ENCODE results near the gene ANKRD39.
"Not testable (repeated sequence)": the region's sequence is repeated elsewhere in the genome, so short reads cannot be mapped to it uniquely, and the experiment has no call there.

ANKRD39 gene

GRCh38 chr2:96864343-96865091 lies 6.7 kb upstream of the ANKRD39 start:
- no peak overlapping the region for H3K9ac ChIP-seq (ENCODE audit: low read length)
- DNase-seq: no peak
- H4K91ac ChIP-seq (ENCODE audit: low read length): no peak overlapping the region
- peaks cover 43% of the 10 kb centered on the region for H3K79me1 ChIP-seq (replicated peaks; ENCODE audit: low read length, poor library complexity, severe bottlenecking)
- WGBS: 96% methylated on average over 25 of the region's 25 CpGs
- no peak overlapping the region for H2AK5ac ChIP-seq (ENCODE audit: low read length, severe bottlenecking)
- H3K27me3 ChIP-seq (ENCODE audit: control insufficient read depth in 1 of 2, insufficient read depth in 1 of 2, low read length in 2 of 2): no peaks in the 10 kb centered on the region
- H3K14ac ChIP-seq (ENCODE audit: low read length in 2 of 2): no peak overlapping the region
- no peak overlapping the region for H2BK120ac ChIP-seq (ENCODE audit: low read depth, low read length)
- no peak overlapping the region for H3K18ac ChIP-seq (ENCODE audit: low read depth in 1 of 2, low read length in 2 of 2)
- no peak overlapping the region for H3K27ac ChIP-seq (ENCODE audit: low read length, poor library complexity, severe bottlenecking)
- no peak overlapping the region for H2BK15ac ChIP-seq (ENCODE audit: low read depth, poor library complexity, severe bottlenecking)
- no peak overlapping the region for H2AFZ ChIP-seq (ENCODE audit: low read depth, low read length)
- no peak overlapping the region for H3K4me3 ChIP-seq (ENCODE audit: insufficient read depth in 1 of 2, low read depth in 1 of 2, low read length in 2 of 2)
- H3K9me3 ChIP-seq (ENCODE audit: control insufficient read depth, low read length): no peaks in the 10 kb centered on the region
- H4K8ac ChIP-seq (ENCODE audit: low read length): no peak overlapping the region
- peaks cover 70 to 71% of the 10 kb centered on the region in 2 experiments for H3K36me3 ChIP-seq (ENCODE audit: control insufficient read depth in 1 of 2, insufficient read depth in 2 of 2, low read depth in 1 of 2, low read length in 2 of 2)
- H3K4ac ChIP-seq (ENCODE audit: low read depth in 1 of 2, low read length in 2 of 2): no peak overlapping the region
- no peak overlapping the region for H3K23ac ChIP-seq (ENCODE audit: low read length in 2 of 2)
- no peak overlapping the region for H3K4me2 ChIP-seq (ENCODE audit: low read length, poor library complexity, severe bottlenecking)
- no peak overlapping the region for H2BK12ac ChIP-seq (ENCODE audit: low read length in 2 of 2)
- no peak overlapping the region for H2BK5ac ChIP-seq (ENCODE audit: low read depth, low read length, poor library complexity, severe bottlenecking)
- peaks cover 26% of the 10 kb centered on the region for H3K4me1 ChIP-seq (ENCODE audit: control insufficient read depth, insufficient read depth, low read depth, low read length)

- Histone ChIP-seq H3K4ac (ENCODE audit: low read depth in 1 of 2, low read length in 2 of 2) (no peak overlapping the region), H2BK5ac (ENCODE audit: low read depth, low read length, poor library complexity, severe bottlenecking) (no peak overlapping the region), H3K4me3 (ENCODE audit: insufficient read depth in 1 of 2, low read depth in 1 of 2, low read length in 2 of 2) (no peak overlapping the region), H3K23ac (ENCODE audit: low read length in 2 of 2) (no peak overlapping the region), H2AK5ac (ENCODE audit: low read length, severe bottlenecking) (no peak overlapping the region), H3K79me1 (replicated peaks; ENCODE audit: low read length, poor library complexity, severe bottlenecking) (peaks cover 43% of the 10 kb centered on the region), H3K27ac (ENCODE audit: low read length, poor library complexity, severe bottlenecking) (no peak overlapping the region), H3K4me1 (ENCODE audit: control insufficient read depth, insufficient read depth, low read depth, low read length) (peaks cover 33% of the 10 kb centered on the region), H3K18ac (ENCODE audit: low read depth in 1 of 2, low read length in 2 of 2) (no peak overlapping the region), H4K8ac (ENCODE audit: low read length) (no peak overlapping the region), H3K27me3 (ENCODE audit: control insufficient read depth in 1 of 2, insufficient read depth in 1 of 2, low read length in 2 of 2) (no peaks in the 10 kb centered on the region), H3K14ac (ENCODE audit: low read length in 2 of 2) (no peak overlapping the region), H3K36me3 (ENCODE audit: control insufficient read depth in 1 of 2, insufficient read depth in 2 of 2, low read depth in 1 of 2, low read length in 2 of 2) (peaks cover 70 to 71% of the 10 kb centered on the region in 2 experiments), H3K9me3 (ENCODE audit: control insufficient read depth, low read length) (no peaks in the 10 kb centered on the region), H2BK120ac (ENCODE audit: low read depth, low read length) (no peak overlapping the region), H4K91ac (ENCODE audit: low read length) (no peak overlapping the region), H2AFZ (ENCODE audit: low read depth, low read length) (no peak overlapping the region), H2BK15ac (ENCODE audit: low read depth, poor library complexity, severe bottlenecking) (no peak overlapping the region), H2BK12ac (ENCODE audit: low read length in 2 of 2) (no peak overlapping the region), H3K4me2 (ENCODE audit: low read length, poor library complexity, severe bottlenecking) (no peak overlapping the region), H3K9ac (ENCODE audit: low read length) (no peak overlapping the region)
- DNase-seq: no peak
- WGBS: 97% methylated on average over 19 of the region's 19 CpGs
These were observed 5.9 kb upstream of the ANKRD39 start for GRCh38 chr2:96863575-96864342.

- not testable (repeated sequence) for H3K9ac ChIP-seq (ENCODE audit: low read length); H2BK5ac ChIP-seq (ENCODE audit: low read depth, low read length, poor library complexity, severe bottlenecking); H3K18ac ChIP-seq (ENCODE audit: low read depth in 1 of 2, low read length in 2 of 2); H3K4ac ChIP-seq (ENCODE audit: low read depth in 1 of 2, low read length in 2 of 2); H2AFZ ChIP-seq (ENCODE audit: low read depth, low read length); H2BK12ac ChIP-seq (ENCODE audit: low read length in 2 of 2); H3K9me3 ChIP-seq (ENCODE audit: control insufficient read depth, low read length); H3K23ac ChIP-seq (ENCODE audit: low read length in 2 of 2); DNase-seq; H3K4me3 ChIP-seq (ENCODE audit: insufficient read depth in 1 of 2, low read depth in 1 of 2, low read length in 2 of 2); H2AK5ac ChIP-seq (ENCODE audit: low read length, severe bottlenecking); H3K27me3 ChIP-seq (ENCODE audit: control insufficient read depth in 1 of 2, insufficient read depth in 1 of 2, low read length in 2 of 2); H3K14ac ChIP-seq (ENCODE audit: low read length in 2 of 2); H3K27ac ChIP-seq (ENCODE audit: low read length, poor library complexity, severe bottlenecking); H4K91ac ChIP-seq (ENCODE audit: low read length); H2BK15ac ChIP-seq (ENCODE audit: low read depth, poor library complexity, severe bottlenecking); H3K4me2 ChIP-seq (ENCODE audit: low read length, poor library complexity, severe bottlenecking); H4K8ac ChIP-seq (ENCODE audit: low read length); H2BK120ac ChIP-seq (ENCODE audit: low read depth, low read length)
- H3K79me1 ChIP-seq (replicated peaks; ENCODE audit: low read length, poor library complexity, severe bottlenecking): peaks cover 43% of the 10 kb centered on the region
- H3K4me1 ChIP-seq (ENCODE audit: control insufficient read depth, insufficient read depth, low read depth, low read length): peaks cover 36% of the 10 kb centered on the region
- H3K36me3 ChIP-seq (ENCODE audit: control insufficient read depth in 1 of 2, insufficient read depth in 2 of 2, low read depth in 1 of 2, low read length in 2 of 2): peaks cover 70 to 71% of the 10 kb centered on the region in 2 experiments
- WGBS: 90% methylated on average over 3 of the region's 4 CpGs
These were observed 5.2 kb upstream of the ANKRD39 start for GRCh38 chr2:96863056-96863455.

- no peak for DNase-seq
- Histone ChIP-seq H2AK5ac (ENCODE audit: low read length, severe bottlenecking) (no peak overlapping the region), H2BK12ac (ENCODE audit: low read length in 2 of 2) (no peak overlapping the region)
These were observed 3.3 kb upstream of the ANKRD39 start for GRCh38 chr2:96861074-96861473.

More at GRCh38 chr2:96861074-96861473, 3.3 kb upstream of the ANKRD39 start:
- Histone ChIP-seq H3K4ac (ENCODE audit: low read depth in 1 of 2, low read length in 2 of 2) (no peak overlapping the region), H2AFZ (ENCODE audit: low read depth, low read length) (no peak overlapping the region), H3K36me3 (ENCODE audit: control insufficient read depth in 1 of 2, insufficient read depth in 2 of 2, low read depth in 1 of 2, low read length in 2 of 2) (peaks cover 58 to 59% of the 10 kb centered on the region in 2 experiments), H3K23ac (ENCODE audit: low read length in 2 of 2) (no peak overlapping the region), H3K27me3 (ENCODE audit: control insufficient read depth in 1 of 2, insufficient read depth in 1 of 2, low read length in 2 of 2) (no peaks in the 10 kb centered on the region), H4K91ac (ENCODE audit: low read length) (no peak overlapping the region), H4K8ac (ENCODE audit: low read length) (no peak overlapping the region), H3K18ac (ENCODE audit: low read depth in 1 of 2, low read length in 2 of 2) (no peak overlapping the region), H3K4me2 (ENCODE audit: low read length, poor library complexity, severe bottlenecking) (no peak overlapping the region), H2BK15ac (ENCODE audit: low read depth, poor library complexity, severe bottlenecking) (no peak overlapping the region), H3K79me1 (replicated peaks; ENCODE audit: low read length, poor library complexity, severe bottlenecking) (peaks cover 54% of the 10 kb centered on the region), H3K27ac (ENCODE audit: low read length, poor library complexity, severe bottlenecking) (no peak overlapping the region), H3K4me1 (ENCODE audit: control insufficient read depth, insufficient read depth, low read depth, low read length) (peaks cover 25% of the 10 kb centered on the region), H2BK120ac (ENCODE audit: low read depth, low read length) (no peak overlapping the region), H3K14ac (ENCODE audit: low read length in 2 of 2) (no peak overlapping the region), H3K9me3 (ENCODE audit: control insufficient read depth, low read length) (no peaks in the 10 kb centered on the region), H2BK5ac (ENCODE audit: low read depth, low read length, poor library complexity, severe bottlenecking) (no peak overlapping the region), H3K9ac (ENCODE audit: low read length) (no peak overlapping the region), H3K4me3 (ENCODE audit: insufficient read depth in 1 of 2, low read depth in 1 of 2, low read length in 2 of 2) (no peak overlapping the region)
- 96% methylated on average over 17 of the region's 17 CpGs for WGBS
